IMR-90 (cell line): ENCODE measurements around the gene PMS1. TPM values are rescaled to one million over a fixed set of nuclear protein-coding genes. Genes with fewer than 3 reads are reported as not detected.

Experiments
- ATAC-seq: fragments of 200-7000 bp; cut with Tn5 transposase; 2 replicates; pipeline ENCODE4 v1.9.1; 2020; ENCODE audit warnings: low read depth, mild to moderate bottlenecking, moderate library complexity
- BruUV-seq: library from RNA; stranded (reverse); fragments of 400-500 nt; replicated peaks from 2 replicates; lab custom pipeline; 2021; lab: Mats Ljungman, UMichigan
- CTCF ChIA-PET: fragments of 300-600 bp; formaldehyde crosslinking; extraction: SDS; loops from one replicate; lab custom pipeline; 2021; ENCODE audit warnings: antibody characterized with exemption; lab: Yijun Ruan, JAX
- POLR2A ChIA-PET: fragments of 300-600 bp; sonication (Branson Sonifier 250); formaldehyde crosslinking; loops from one replicate; lab custom pipeline; 2022; ENCODE audit warnings: antibody characterized with exemption; ENCODE audit not compliant: unreplicated experiment; lab: Charles Lee
- DNase-seq: peaks from one replicate; pipeline ENCODE4 v3.0.0; 2013
- H2AFZ ChIP-seq: replicated peaks from 2 replicates; pipeline ENCODE3; 2013; ENCODE audit warnings: low read length, mild to moderate bottlenecking; ENCODE audit not compliant: poor library complexity
- H2AK5ac ChIP-seq: 2 replicates; pipeline ENCODE4 v1.6.1; 2013; ENCODE audit warnings: low read depth, low read length, inconsistent platforms
- H2AK9ac ChIP-seq: replicated peaks from 2 replicates; pipeline ENCODE3; 2013; ENCODE audit warnings: mild to moderate bottlenecking, low read depth, low read length, moderate library complexity; ENCODE audit not compliant: poor library complexity
- H2BK120ac ChIP-seq: 2 replicates; pipeline ENCODE4 v1.6.1; 2013; ENCODE audit warnings: low read depth, low read length, inconsistent platforms
- H2BK15ac ChIP-seq: 3 replicates; pipeline ENCODE4 v1.6.1; 2013; ENCODE audit warnings: low read depth, low read length, inconsistent platforms
- H2BK20ac ChIP-seq: 2 replicates; pipeline ENCODE4 v1.6.1; 2013; ENCODE audit warnings: low read depth, mild to moderate bottlenecking, inconsistent platforms, low read length, moderate library complexity
- H2BK5ac ChIP-seq: 2 replicates; pipeline ENCODE4 v1.6.1; 2013; ENCODE audit warnings: mild to moderate bottlenecking, low read depth, low read length, inconsistent platforms; ENCODE audit not compliant: poor library complexity, severe bottlenecking
- H3K14ac ChIP-seq: replicated peaks from 2 replicates; pipeline ENCODE4 v1.6.1; 2013; ENCODE audit warnings: low read depth, low read length, inconsistent platforms
- H3K18ac ChIP-seq: 2 replicates; pipeline ENCODE4 v1.6.1; 2013; ENCODE audit warnings: low read depth, low read length, control low read depth
- H3K23ac ChIP-seq: 2 replicates; pipeline ENCODE4 v1.6.1; 2013; ENCODE audit warnings: low read depth, low read length, inconsistent platforms
- H3K27ac ChIP-seq: 2 replicates; pipeline ENCODE4 v1.5.1; 2013; ENCODE audit warnings: mild to moderate bottlenecking, control low read depth, low read length; ENCODE audit not compliant: insufficient read depth
- H3K27me3 ChIP-seq: 2 replicates; pipeline ENCODE4 v1.6.1; 2013; ENCODE audit warnings: low read length; ENCODE audit not compliant: control insufficient read depth, insufficient read depth
- H3K36me3 ChIP-seq: 2 replicates; pipeline ENCODE4 v1.6.1; 2013; ENCODE audit warnings: low read length, mixed read lengths; ENCODE audit not compliant: control insufficient read depth, insufficient read depth
- H3K4ac ChIP-seq: 2 replicates; pipeline ENCODE4 v1.6.1; 2013; ENCODE audit warnings: low read depth, low read length, inconsistent platforms
- H3K4me1 ChIP-seq: 2 replicates; pipeline ENCODE4 v1.6.1; 2013; ENCODE audit warnings: low read length, mixed read lengths; ENCODE audit not compliant: control insufficient read depth, insufficient read depth
- H3K4me2 ChIP-seq: 2 replicates; pipeline ENCODE4 v1.6.1; 2013; ENCODE audit warnings: low read depth, mild to moderate bottlenecking, control low read depth, low read length, moderate library complexity
- H3K4me3 ChIP-seq: 2 replicates; pipeline ENCODE4 v1.5.1; 2013; ENCODE audit warnings: low read depth, mild to moderate bottlenecking, control low read depth, low read length, moderate library complexity; ENCODE audit not compliant: insufficient read depth
- H3K56ac ChIP-seq: 2 replicates; pipeline ENCODE4 v1.6.1; 2013; ENCODE audit warnings: low read length, inconsistent platforms; ENCODE audit not compliant: insufficient read depth; ENCODE audit errors: extremely low read depth
- H3K79me1 ChIP-seq, 2 experiments: 2 replicates each; pipeline ENCODE4 v1.6.1; 2013; ENCODE audit warnings: low read length in 2 of 2, inconsistent platforms in 1 of 2, low read depth in 1 of 2
- H3K9ac ChIP-seq: 2 replicates; pipeline ENCODE4 v1.6.1; 2013; ENCODE audit warnings: low read depth, low read length, control low read depth
- H3K9me1 ChIP-seq: 2 replicates; pipeline ENCODE4 v1.6.1; 2013; ENCODE audit warnings: low read length, inconsistent platforms; ENCODE audit not compliant: insufficient read depth
- H3K9me3 ChIP-seq: 2 replicates; pipeline ENCODE4 v1.6.1; 2013; ENCODE audit warnings: low read length; ENCODE audit not compliant: control insufficient read depth, insufficient read depth
- H4K20me1 ChIP-seq: 2 replicates; pipeline ENCODE4 v1.6.1; 2013; ENCODE audit warnings: low read length, inconsistent platforms; ENCODE audit not compliant: insufficient read depth
- H4K5ac ChIP-seq: 2 replicates; pipeline ENCODE4 v1.6.1; 2013; ENCODE audit warnings: mild to moderate bottlenecking, low read depth, low read length, control low read depth
- H4K8ac ChIP-seq, 2 experiments: 2 replicates each; pipeline ENCODE4 v1.6.1; 2013; ENCODE audit warnings: low read depth in 2 of 2, low read length in 2 of 2, control low read depth in 1 of 2, inconsistent platforms in 1 of 2
- H4K91ac ChIP-seq: 2 replicates; pipeline ENCODE4 v1.6.1; 2013; ENCODE audit warnings: low read depth, low read length, inconsistent platforms; ENCODE audit not compliant: insufficient read depth
- CTCF ChIP-seq: conservative IDR thresholded peaks from 2 replicates; pipeline ENCODE4 v1.5.1; 2012; ENCODE audit warnings: mild to moderate bottlenecking, low read depth, low read length, improper control_type of control experiment
- ELK1 ChIP-seq: fragments of 150-350 bp; IDR thresholded peaks from 2 replicates; pipeline ENCODE4 v1.6.1; 2016; ENCODE audit warnings: low read depth, mild to moderate bottlenecking, low read length, moderate library complexity, borderline replicate concordance
- WGBS, 2 experiments: methylation state at CpG; one replicate each; pipeline versions ENCODE4 v1.1.5 to v1.1.7; 2013; ENCODE audit warnings: missing lambda C conversion rate in 2 of 2; ENCODE audit not compliant: insufficient read length in 1 of 2; ENCODE audit errors: extremely low coverage in 2 of 2; 5-methylcytosine and 5-hydroxymethylcytosine counted together
- dilution Hi-C: fragments of 300-500 bp; cut with HindIII; formaldehyde crosslinking; loops from one replicate; pipeline ENCODE4 v1.14.3; 2018; ENCODE audit warnings: low sequenced_read_pairs; ENCODE audit not compliant: unreplicated experiment
- in situ Hi-C: fragments of 300-500 bp; cut with MboI; formaldehyde crosslinking; loops from 3 replicates; pipeline ENCODE4 v1.14.3; 2019; ENCODE audit warnings: low sequenced_read_pairs, inconsistent platforms, mixed read lengths
- intact Hi-C: fragments of 100-400 bp; cut with micrococcal nuclease; formaldehyde crosslinking; loops from 2 replicates; pipeline ENCODE4 v1.10.0; 2022
- polyA plus RNA-seq, 3 experiments: library from polyadenylated mRNA; depleted of rRNA; stranded (reverse); fragments of >200 nt; gene quantifications; 2 replicates each; pipeline ENCODE4 v1.2.3, GENCODE V29; 2012; ENCODE audit warnings: low replicate concordance in 1 of 3
- total RNA-seq: library from RNA; depleted of rRNA; stranded (reverse); fragments of >200 nt; gene quantifications from 2 replicates; pipeline ENCODE4 v1.2.3, GENCODE V29; 2012

The PMS1 gene
- total and polyA plus RNA-seq, 2 of the 4 experiments (the other 2 are of a cell fraction) = 8.1 to 10.6 TPM

- CTCF ChIA-PET = no interaction called here
- dilution Hi-C loops = no loop called here
- no TSS peak for BruUV-seq
Measured at GRCh38 chr2:189849550-189849949, 65.3 kb downstream of the PMS1 start.

More at GRCh38 chr2:189849550-189849949, 65.3 kb downstream of the PMS1 start:
- Histone ChIP-seq H2AK9ac (no peak overlapping the region), H3K23ac (no peak overlapping the region), H4K20me1 (no peaks in the 10 kb centered on the region), H2BK20ac (no peak overlapping the region), H3K27ac (no peak overlapping the region), H3K56ac (no peak overlapping the region), H3K4me2 (no peak overlapping the region), H2BK5ac (no peak overlapping the region), H4K8ac (no peak overlapping the region), H3K4me3 (no peak overlapping the region), H4K91ac (no peak overlapping the region), H3K9me3 (no peaks in the 10 kb centered on the region), H3K18ac (no peak overlapping the region), H3K9ac (no peak overlapping the region), H3K9me1 (no peaks in the 10 kb centered on the region), H4K5ac (no peak overlapping the region), H3K36me3 (peaks cover 6% of the 10 kb centered on the region; the same call in 1 of the 2 replicates), H3K4me1 (no peaks in the 10 kb centered on the region; the same call in 1 of the 2 replicates), H3K79me1 (peaks cover 0 to 3% of the 10 kb centered on the region in 2 experiments; a peak in 1 of 4 replicates), H2BK120ac (no peak overlapping the region), H3K14ac (no peak overlapping the region), H2BK15ac (no peak overlapping the region), H2AFZ (no peak overlapping the region), H2AK5ac (no peak overlapping the region), H3K4ac (no peak overlapping the region), H3K27me3 (no peaks in the 10 kb centered on the region)
- POLR2A ChIA-PET = no interaction called here
- intact Hi-C loops = no loop called here
- TF ChIP-seq ELK1 (no peak), CTCF (no peak)
- in situ Hi-C loops = no loop called here
- no CpG with 5 or more reads among the region's 2 CpGs for WGBS, 2 experiments
- DNase-seq (no peak), ATAC-seq (no peak)
